HG03432 (cell line): Measurements from ENCODE around the gene BICD1.

Experiments used
- ATAC-seq: cut with Tn5 transposase; IDR thresholded peaks from one replicate; pipeline ENCODE4 v1.9.1; 2021; ENCODE audit warnings: mild to moderate bottlenecking, moderate library complexity; ENCODE audit not compliant: unreplicated experiment

The BICD1 gene

GRCh38 chr12:32233568-32233967, 126.9 kb downstream of the BICD1 start:
- ATAC-seq: no peak

GRCh38 chr12:32235251-32235650, 128.6 kb downstream of the BICD1 start:
- no peak for ATAC-seq

GRCh38 chr12:32240162-32240561, 133.5 kb downstream of the BICD1 start:
- ATAC-seq: no peak

GRCh38 chr12:32240831-32241230, 134.2 kb downstream of the BICD1 start:
- no peak for ATAC-seq

GRCh38 chr12:32242641-32243040, 136.0 kb downstream of the BICD1 start:
- no peak for ATAC-seq

GRCh38 chr12:32248441-32249140, 141.9 kb downstream of the BICD1 start:
- no peak for ATAC-seq

GRCh38 chr12:32249777-32250176, 143.1 kb downstream of the BICD1 start:
- no peak for ATAC-seq

- ATAC-seq: peak; percentile 90
Observed at GRCh38 chr12:32252199-32253073, 145.8 kb downstream of the BICD1 start.

GRCh38 chr12:32253154-32253790, 146.6 kb downstream of the BICD1 start:
- ATAC-seq: no peak

- no peak for ATAC-seq
Observed at GRCh38 chr12:32254260-32254956, 147.8 kb downstream of the BICD1 start.

- ATAC-seq: no peak
Observed at GRCh38 chr12:32255588-32255987, 148.9 kb downstream of the BICD1 start.

- no peak for ATAC-seq
Observed at GRCh38 chr12:32257695-32258496, 151.2 kb downstream of the BICD1 start.

GRCh38 chr12:32260696-32261095, 154.0 kb downstream of the BICD1 start:
- ATAC-seq: no peak

- ATAC-seq: no peak
Observed at GRCh38 chr12:32261638-32262037, 155.0 kb downstream of the BICD1 start.

- ATAC-seq: peak; percentile 80
Observed at GRCh38 chr12:32264961-32265360, 158.3 kb downstream of the BICD1 start.

GRCh38 chr12:32265456-32265855, 158.8 kb downstream of the BICD1 start:
- no peak for ATAC-seq

GRCh38 chr12:32265951-32266350, 159.3 kb downstream of the BICD1 start:
- peak; percentile 60 for ATAC-seq

GRCh38 chr12:32266756-32267155, 160.1 kb downstream of the BICD1 start:
- ATAC-seq: no peak

GRCh38 chr12:32270818-32271710, 164.4 kb downstream of the BICD1 start:
- ATAC-seq: no peak
